ENCODE data around the gene STAP1. TPM values are rescaled to one million over a fixed set of nuclear protein-coding genes. Genes with fewer than 3 reads are reported as not detected.
"Not testable (repeated sequence)": the region's sequence is repeated elsewhere in the genome, so short reads cannot be mapped to it uniquely, and the experiment has no call there.

Gene STAP1
- total RNA-seq (2014; rRNA removed; shearing (Covaris generic); ENCODE audit: low replicate concordance): not detected in 2 replicates

GRCh38 chr4:67558493-67558892 lies at the start of gene STAP1:
TSS of gene STAP1 (plus strand) at chr4:67558727. CDS start at chr4:67558810, 83 bp downstream.
- H3K36me3 ChIP-seq: no peaks in the 10 kb centered on the region
- DNase-seq: no peak
- H3K9me3 ChIP-seq: no peaks in the 10 kb centered on the region
- H3K27me3 ChIP-seq: no peaks in the 10 kb centered on the region
- no peak within 1 kb of the TSS for H3K4me3 ChIP-seq

GRCh38 chr4:67512501-67512900 lies 46.0 kb upstream of the STAP1 start:
- no peak overlapping the region for H3K4me3 ChIP-seq
- DNase-seq: no peak
- H3K36me3 ChIP-seq: peaks cover 20% of the 10 kb centered on the region
- no peaks in the 10 kb centered on the region for H3K9me3 ChIP-seq
- H3K27me3 ChIP-seq: no peaks in the 10 kb centered on the region

GRCh38 chr4:67520141-67520540 lies 38.4 kb upstream of the STAP1 start:
- Histone ChIP-seq H3K4me3 (no peak overlapping the region), H3K36me3 (peaks cover 7% of the 10 kb centered on the region), H3K27me3 (no peaks in the 10 kb centered on the region), H3K9me3 (no peaks in the 10 kb centered on the region)
- DNase-seq: no peak

- Histone ChIP-seq H3K36me3 (peaks cover 5% of the 10 kb centered on the region), H3K27me3 (no peaks in the 10 kb centered on the region)
Measured at GRCh38 chr4:67521506-67521905, 37.0 kb upstream of the STAP1 start.

GRCh38 chr4:67522230-67522629 lies 36.3 kb upstream of the STAP1 start:
- peaks cover 5% of the 10 kb centered on the region for H3K36me3 ChIP-seq
- no peak for DNase-seq
- no peak overlapping the region for H3K4me3 ChIP-seq
- no peaks in the 10 kb centered on the region for H3K9me3 ChIP-seq
- no peaks in the 10 kb centered on the region for H3K27me3 ChIP-seq

More at GRCh38 chr4:67521506-67521905, 37.0 kb upstream of the STAP1 start:
- no peak for DNase-seq
- Histone ChIP-seq H3K9me3 (no peaks in the 10 kb centered on the region), H3K4me3 (no peak overlapping the region)

- no peaks in the 10 kb centered on the region for H3K27me3 ChIP-seq
- H3K36me3 ChIP-seq: peaks cover 5% of the 10 kb centered on the region
- no peak overlapping the region for H3K4me3 ChIP-seq
- H3K9me3 ChIP-seq: no peaks in the 10 kb centered on the region
- no peak for DNase-seq
Measured at GRCh38 chr4:67522851-67523671, 35.5 kb upstream of the STAP1 start.

GRCh38 chr4:67524140-67524539 lies 34.4 kb upstream of the STAP1 start:
- DNase-seq, H3K4me3 ChIP-seq, H3K9me3 ChIP-seq, H3K27me3 ChIP-seq: not testable (repeated sequence)
- H3K36me3 ChIP-seq: peaks cover 11% of the 10 kb centered on the region

GRCh38 chr4:67531379-67531962 lies 27.1 kb upstream of the STAP1 start:
- H3K36me3 ChIP-seq: peaks cover 36% of the 10 kb centered on the region

GRCh38 chr4:67532397-67532796 lies 26.1 kb upstream of the STAP1 start:
- not testable (repeated sequence) for H3K27me3 ChIP-seq, H3K4me3 ChIP-seq, H3K9me3 ChIP-seq, DNase-seq
- peaks cover 37% of the 10 kb centered on the region for H3K36me3 ChIP-seq

More at GRCh38 chr4:67531379-67531962, 27.1 kb upstream of the STAP1 start:
- no peak overlapping the region for H3K4me3 ChIP-seq
- DNase-seq: no peak
- no peaks in the 10 kb centered on the region for H3K9me3 ChIP-seq
- no peaks in the 10 kb centered on the region for H3K27me3 ChIP-seq

GRCh38 chr4:67533112-67533511 lies 25.4 kb upstream of the STAP1 start:
- Histone ChIP-seq H3K27me3 (no peaks in the 10 kb centered on the region), H3K4me3 (no peak overlapping the region), H3K9me3 (no peaks in the 10 kb centered on the region), H3K36me3 (peaks cover 42% of the 10 kb centered on the region)
- DNase-seq: no peak

GRCh38 chr4:67535280-67535840 lies 23.2 kb upstream of the STAP1 start:
- Histone ChIP-seq H3K9me3 (no peaks in the 10 kb centered on the region), H3K36me3 (peaks cover 48% of the 10 kb centered on the region), H3K27me3 (no peaks in the 10 kb centered on the region), H3K4me3 (no peak overlapping the region)
- no peak for DNase-seq

- no peak for DNase-seq
- Histone ChIP-seq H3K27me3 (no peaks in the 10 kb centered on the region), H3K36me3 (peaks cover 48% of the 10 kb centered on the region), H3K9me3 (no peaks in the 10 kb centered on the region), H3K4me3 (no peak overlapping the region)
Measured at GRCh38 chr4:67539830-67540229, 18.7 kb upstream of the STAP1 start.

- DNase-seq: no peak
- H3K27me3 ChIP-seq: no peaks in the 10 kb centered on the region
- H3K9me3 ChIP-seq: no peaks in the 10 kb centered on the region
- peaks cover 41% of the 10 kb centered on the region for H3K36me3 ChIP-seq
- no peak overlapping the region for H3K4me3 ChIP-seq
Measured at GRCh38 chr4:67542076-67542475, 16.5 kb upstream of the STAP1 start.

GRCh38 chr4:67545199-67546003 lies 13.1 kb upstream of the STAP1 start, which contains the start of gene CENPC:
TSS of gene CENPC (minus strand) at chr4:67545503. CDS start at chr4:67545355, 148 bp downstream.
- H3K36me3 ChIP-seq: peaks cover 18% of the 10 kb centered on the region
- no peaks in the 10 kb centered on the region for H3K27me3 ChIP-seq
- H3K9me3 ChIP-seq: no peaks in the 10 kb centered on the region
- H3K4me3 ChIP-seq: peak within 1 kb of the TSS; percentile 94
- DNase-seq: peak; percentile 96

GRCh38 chr4:67546004-67546356 lies 12.5 kb upstream of the STAP1 start:
- Histone ChIP-seq H3K9me3 (no peaks in the 10 kb centered on the region), H3K27me3 (no peaks in the 10 kb centered on the region), H3K4me3 (peak overlapping the region; percentile 94), H3K36me3 (peaks cover 18% of the 10 kb centered on the region)
- DNase-seq: no peak

- H3K36me3 ChIP-seq: peaks cover 14% of the 10 kb centered on the region
- no peak overlapping the region for H3K4me3 ChIP-seq
- H3K9me3 ChIP-seq: no peaks in the 10 kb centered on the region
- no peaks in the 10 kb centered on the region for H3K27me3 ChIP-seq
- DNase-seq: no peak
Measured at GRCh38 chr4:67546971-67547370, 11.6 kb upstream of the STAP1 start.

- Histone ChIP-seq H3K4me3 (no peak overlapping the region), H3K27me3 (no peaks in the 10 kb centered on the region), H3K9me3 (no peaks in the 10 kb centered on the region), H3K36me3 (no peaks in the 10 kb centered on the region; the same call in 1 of the 2 replicates)
- DNase-seq: no peak
Measured at GRCh38 chr4:67549123-67549522, 9.4 kb upstream of the STAP1 start.
